ENCODE data around the gene CLDN5.

Gene CLDN5

DNA sequence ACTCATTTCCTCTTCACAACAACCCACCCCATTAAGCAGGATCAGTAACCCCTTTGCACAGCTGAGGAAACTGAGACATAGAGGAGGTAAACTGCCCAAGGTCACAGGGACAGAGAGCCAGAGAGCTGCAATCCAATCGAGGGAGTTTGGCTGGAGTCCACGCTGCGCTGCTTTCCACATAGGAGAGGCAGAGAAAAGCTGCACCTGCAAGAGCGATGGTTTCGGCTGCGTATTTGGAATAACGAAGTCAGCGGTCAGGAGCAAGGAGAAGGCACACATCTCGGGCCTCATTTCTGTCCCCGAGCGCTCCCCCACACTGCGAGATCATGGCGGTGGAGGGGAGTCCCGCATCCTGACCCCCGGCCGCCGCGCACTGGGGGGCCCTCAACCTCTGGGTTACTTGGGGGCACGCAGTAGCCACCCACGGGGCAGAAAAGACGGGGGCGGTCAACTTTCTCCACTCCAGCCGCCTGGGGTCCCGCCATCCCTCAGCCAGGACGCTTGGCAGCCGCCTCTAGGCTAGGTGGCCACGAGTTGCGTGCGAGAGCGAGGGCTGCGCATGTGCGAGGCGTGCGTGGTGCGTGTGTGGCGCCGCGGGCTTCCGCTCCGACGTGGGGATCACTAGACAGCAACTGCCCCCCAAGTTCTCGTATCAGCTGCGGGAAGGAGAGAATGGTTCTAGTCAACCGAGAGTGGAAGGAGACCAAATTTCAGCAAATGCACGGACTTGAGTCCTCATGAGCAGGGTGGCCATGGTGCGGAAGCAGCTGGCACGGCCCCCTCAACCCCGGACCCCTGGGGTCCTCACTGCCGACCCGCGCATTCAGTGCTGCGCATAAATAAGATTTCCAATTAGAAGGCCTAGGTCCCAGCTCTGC lies 42.3 kb upstream of the CLDN5 start:
- Histone ChIP-seq H3K9me3 (ENCODE audit: control insufficient read depth, insufficient read depth, low read depth, low read length) (no peaks in the 10 kb centered on the region), H3K4me1 (ENCODE audit: control insufficient read depth, insufficient read depth, low read length) (no peaks in the 10 kb centered on the region), H3K4me3 (ENCODE audit: low read depth, low read length) (no peak overlapping the region), H3K36me3 (ENCODE audit: control insufficient read depth in 2 of 2, insufficient read depth in 1 of 2, low read length in 2 of 2) (no peaks in the 10 kb centered on the region), H3K27ac (ENCODE audit: extremely low read depth, low read depth, low read length) (no peak overlapping the region)
- CTCF ChIA-PET, result interaction anchor here (0.9 to 1.0 kb wide), 2 partner anchors 63 to 93 kb away, joined by 3 to 7 read pairs; no protein-coding TSS in a partner anchor
- TF ChIP-seq ZNF529 (tag by site-specific recombination; IDR thresholded peaks at IDR 0.05; ENCODE audit: insufficient replicate concordance) (no peak), ZBTB48 (tag by site-specific recombination; IDR thresholded peaks at IDR 0.05) (no peak), KLF1 (tag by site-specific recombination; IDR thresholded peaks at IDR 0.05) (no peak), ZNF132 (tag by site-specific recombination; IDR thresholded peaks at IDR 0.05; ENCODE audit: borderline replicate concordance) (no peak), ZNF433 (tag by site-specific recombination; IDR thresholded peaks at IDR 0.05; ENCODE audit: low read depth) (no peak), ZNF701 (tag by site-specific recombination; IDR thresholded peaks at IDR 0.05) (no peak), ZFP3 (tag by site-specific recombination; IDR thresholded peaks at IDR 0.05; ENCODE audit: low read depth) (no peak), SCRT1 (tag by site-specific recombination; IDR thresholded peaks at IDR 0.05; ENCODE audit: borderline replicate concordance) (no peak), ZXDB (tag by site-specific recombination; IDR thresholded peaks at IDR 0.05) (no peak), ZNF157 (tag by site-specific recombination; IDR thresholded peaks at IDR 0.05) (no peak), WT1 (tag by site-specific recombination; IDR thresholded peaks at IDR 0.05) (no peak), YY1 (tag by site-specific recombination; IDR thresholded peaks at IDR 0.05) (no peak), SALL2 (tag by site-specific recombination; IDR thresholded peaks at IDR 0.05; ENCODE audit: borderline replicate concordance) (no peak)
- TF ChIP-seq, protein P1, sequence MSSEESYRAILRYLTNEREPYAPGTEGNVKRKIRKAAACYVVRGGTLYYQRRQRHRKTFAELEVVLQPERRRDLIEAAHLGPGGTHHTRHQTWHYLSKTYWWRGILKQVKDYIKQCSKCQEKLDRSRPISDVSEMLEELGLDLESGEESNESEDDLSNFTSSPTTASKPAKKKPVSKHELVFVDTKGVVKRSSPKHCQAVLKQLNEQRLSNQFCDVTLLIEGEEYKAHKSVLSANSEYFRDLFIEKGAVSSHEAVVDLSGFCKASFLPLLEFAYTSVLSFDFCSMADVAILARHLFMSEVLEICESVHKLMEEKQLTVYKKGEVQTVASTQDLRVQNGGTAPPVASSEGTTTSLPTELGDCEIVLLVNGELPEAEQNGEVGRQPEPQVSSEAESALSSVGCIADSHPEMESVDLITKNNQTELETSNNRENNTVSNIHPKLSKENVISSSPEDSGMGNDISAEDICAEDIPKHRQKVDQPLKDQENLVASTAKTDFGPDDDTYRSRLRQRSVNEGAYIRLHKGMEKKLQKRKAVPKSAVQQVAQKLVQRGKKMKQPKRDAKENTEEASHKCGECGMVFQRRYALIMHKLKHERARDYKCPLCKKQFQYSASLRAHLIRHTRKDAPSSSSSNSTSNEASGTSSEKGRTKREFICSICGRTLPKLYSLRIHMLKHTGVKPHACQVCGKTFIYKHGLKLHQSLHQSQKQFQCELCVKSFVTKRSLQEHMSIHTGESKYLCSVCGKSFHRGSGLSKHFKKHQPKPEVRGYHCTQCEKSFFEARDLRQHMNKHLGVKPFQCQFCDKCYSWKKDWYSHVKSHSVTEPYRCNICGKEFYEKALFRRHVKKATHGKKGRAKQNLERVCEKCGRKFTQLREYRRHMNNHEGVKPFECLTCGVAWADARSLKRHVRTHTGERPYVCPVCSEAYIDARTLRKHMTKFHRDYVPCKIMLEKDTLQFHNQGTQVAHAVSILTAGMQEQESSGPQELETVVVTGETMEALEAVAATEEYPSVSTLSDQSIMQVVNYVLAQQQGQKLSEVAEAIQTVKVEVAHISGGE (tag by site-specific recombination; conservative IDR thresholded peaks at IDR 0.05; ENCODE audit: low read depth), result no peak
- TF ChIP-seq, protein P2, sequence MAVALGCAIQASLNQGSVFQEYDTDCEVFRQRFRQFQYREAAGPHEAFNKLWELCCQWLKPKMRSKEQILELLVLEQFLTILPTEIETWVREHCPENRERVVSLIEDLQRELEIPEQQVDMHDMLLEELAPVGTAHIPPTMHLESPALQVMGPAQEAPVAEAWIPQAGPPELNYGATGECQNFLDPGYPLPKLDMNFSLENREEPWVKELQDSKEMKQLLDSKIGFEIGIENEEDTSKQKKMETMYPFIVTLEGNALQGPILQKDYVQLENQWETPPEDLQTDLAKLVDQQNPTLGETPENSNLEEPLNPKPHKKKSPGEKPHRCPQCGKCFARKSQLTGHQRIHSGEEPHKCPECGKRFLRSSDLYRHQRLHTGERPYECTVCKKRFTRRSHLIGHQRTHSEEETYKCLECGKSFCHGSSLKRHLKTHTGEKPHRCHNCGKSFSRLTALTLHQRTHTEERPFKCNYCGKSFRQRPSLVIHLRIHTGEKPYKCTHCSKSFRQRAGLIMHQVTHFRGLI (tag by site-specific recombination; IDR thresholded peaks at IDR 0.05), result no peak
- TF ChIP-seq, protein P3, sequence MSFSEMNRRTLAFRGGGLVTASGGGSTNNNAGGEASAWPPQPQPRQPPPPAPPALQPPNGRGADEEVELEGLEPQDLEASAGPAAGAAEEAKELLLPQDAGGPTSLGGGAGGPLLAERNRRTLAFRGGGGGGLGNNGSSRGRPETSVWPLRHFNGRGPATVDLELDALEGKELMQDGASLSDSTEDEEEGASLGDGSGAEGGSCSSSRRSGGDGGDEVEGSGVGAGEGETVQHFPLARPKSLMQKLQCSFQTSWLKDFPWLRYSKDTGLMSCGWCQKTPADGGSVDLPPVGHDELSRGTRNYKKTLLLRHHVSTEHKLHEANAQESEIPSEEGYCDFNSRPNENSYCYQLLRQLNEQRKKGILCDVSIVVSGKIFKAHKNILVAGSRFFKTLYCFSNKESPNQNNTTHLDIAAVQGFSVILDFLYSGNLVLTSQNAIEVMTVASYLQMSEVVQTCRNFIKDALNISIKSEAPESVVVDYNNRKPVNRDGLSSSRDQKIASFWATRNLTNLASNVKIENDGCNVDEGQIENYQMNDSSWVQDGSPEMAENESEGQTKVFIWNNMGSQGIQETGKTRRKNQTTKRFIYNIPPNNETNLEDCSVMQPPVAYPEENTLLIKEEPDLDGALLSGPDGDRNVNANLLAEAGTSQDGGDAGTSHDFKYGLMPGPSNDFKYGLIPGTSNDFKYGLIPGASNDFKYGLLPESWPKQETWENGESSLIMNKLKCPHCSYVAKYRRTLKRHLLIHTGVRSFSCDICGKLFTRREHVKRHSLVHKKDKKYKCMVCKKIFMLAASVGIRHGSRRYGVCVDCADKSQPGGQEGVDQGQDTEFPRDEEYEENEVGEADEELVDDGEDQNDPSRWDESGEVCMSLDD (tag by site-specific recombination; IDR thresholded peaks at IDR 0.05), result no peak
- TF ChIP-seq, protein P4, sequence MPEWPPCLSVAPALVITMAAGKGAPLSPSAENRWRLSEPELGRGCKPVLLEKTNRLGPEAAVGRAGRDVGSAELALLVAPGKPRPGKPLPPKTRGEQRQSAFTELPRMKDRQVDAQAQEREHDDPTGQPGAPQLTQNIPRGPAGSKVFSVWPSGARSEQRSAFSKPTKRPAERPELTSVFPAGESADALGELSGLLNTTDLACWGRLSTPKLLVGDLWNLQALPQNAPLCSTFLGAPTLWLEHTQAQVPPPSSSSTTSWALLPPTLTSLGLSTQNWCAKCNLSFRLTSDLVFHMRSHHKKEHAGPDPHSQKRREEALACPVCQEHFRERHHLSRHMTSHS (tag by site-specific recombination; IDR thresholded peaks at IDR 0.05), result no peak
- TF ChIP-seq, protein P5, sequence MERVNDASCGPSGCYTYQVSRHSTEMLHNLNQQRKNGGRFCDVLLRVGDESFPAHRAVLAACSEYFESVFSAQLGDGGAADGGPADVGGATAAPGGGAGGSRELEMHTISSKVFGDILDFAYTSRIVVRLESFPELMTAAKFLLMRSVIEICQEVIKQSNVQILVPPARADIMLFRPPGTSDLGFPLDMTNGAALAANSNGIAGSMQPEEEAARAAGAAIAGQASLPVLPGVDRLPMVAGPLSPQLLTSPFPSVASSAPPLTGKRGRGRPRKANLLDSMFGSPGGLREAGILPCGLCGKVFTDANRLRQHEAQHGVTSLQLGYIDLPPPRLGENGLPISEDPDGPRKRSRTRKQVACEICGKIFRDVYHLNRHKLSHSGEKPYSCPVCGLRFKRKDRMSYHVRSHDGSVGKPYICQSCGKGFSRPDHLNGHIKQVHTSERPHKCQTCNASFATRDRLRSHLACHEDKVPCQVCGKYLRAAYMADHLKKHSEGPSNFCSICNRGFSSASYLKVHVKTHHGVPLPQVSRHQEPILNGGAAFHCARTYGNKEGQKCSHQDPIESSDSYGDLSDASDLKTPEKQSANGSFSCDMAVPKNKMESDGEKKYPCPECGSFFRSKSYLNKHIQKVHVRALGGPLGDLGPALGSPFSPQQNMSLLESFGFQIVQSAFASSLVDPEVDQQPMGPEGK (tag by site-specific recombination; IDR thresholded peaks at IDR 0.05), result no peak
- POLR2A ChIA-PET, result no interaction called here
